Measurements from ENCODE around the gene CDC25A. TPM values are rescaled to one million over a fixed set of nuclear protein-coding genes. Genes with fewer than 3 reads are reported as not detected.

The CDC25A gene
- total and polyA plus RNA-seq, 7 experiments from 2014 or later: 0.61 to 20.7 TPM; not detected in 5

DNA sequence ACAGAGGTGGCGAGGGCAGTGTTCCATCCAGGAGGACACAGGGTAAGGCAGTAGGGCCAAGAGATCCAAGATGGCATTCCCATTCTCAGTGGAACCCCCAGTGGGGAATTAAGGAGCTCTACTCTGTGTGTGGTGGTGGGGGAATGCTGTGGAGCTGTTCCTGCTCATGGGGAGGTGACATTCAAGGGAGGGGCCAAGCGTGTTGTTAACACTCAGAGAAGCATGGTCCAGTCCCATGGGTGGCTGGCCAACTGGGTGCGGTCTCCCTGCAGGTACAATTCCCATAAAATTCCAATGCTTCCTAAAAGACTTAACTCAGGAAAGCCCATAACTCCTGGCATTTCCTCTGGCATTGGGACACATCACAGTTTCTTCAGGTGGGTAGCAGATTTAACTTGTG is 37.4 kb upstream of the CDC25A start:
- Histone ChIP-seq H3K27ac (ENCODE audit: low read depth, low read length) (no peak overlapping the region), H3K27me3 (ENCODE audit: control insufficient read depth in 2 of 2, insufficient read depth in 2 of 2, low read length in 2 of 2) (no peaks in the 10 kb centered on the region), H3K4me3 (ENCODE audit: low read length) (no peak overlapping the region), H3K4me1 (ENCODE audit: control insufficient read depth in 2 of 2, insufficient read depth in 2 of 2, low read length in 2 of 2) (no peaks in the 10 kb centered on the region), H3K36me3 (ENCODE audit: control insufficient read depth in 2 of 3, insufficient read depth in 3 of 3, low read length in 3 of 3) (no peaks in the 10 kb centered on the region), H3K9me3 (ENCODE audit: control insufficient read depth in 2 of 3, low read length in 3 of 3) (no peaks in the 10 kb centered on the region)
- intact Hi-C loops (cut with micrococcal nuclease): no loop called here
- CTCF ChIA-PET: no interaction called here
- Mint-ChIP-seq H3K9me3 (peaks cover 0 to 2% (median 0%) of the 10 kb centered on the region in 11 donors), H3K4me3 (no peak overlapping the region), H3K36me3 (no peaks in the 10 kb centered on the region), H3K27ac (no peak overlapping the region), H3K4me1 (peaks cover 4 to 9% (median 6%) of the 10 kb centered on the region in 7 donors), H3K27me3 (peaks cover 0 to 9% (median 4%) of the 10 kb centered on the region in 5 donors)
- DNase-seq: no peak
- no peak for ATAC-seq
- POLR2A ChIA-PET: interaction anchor here (0.6 to 0.7 kb wide), 2 partner anchors 18 to 384 kb away, joined by 3 read pairs; partner anchors contain the start of gene UQCRC1

DNA sequence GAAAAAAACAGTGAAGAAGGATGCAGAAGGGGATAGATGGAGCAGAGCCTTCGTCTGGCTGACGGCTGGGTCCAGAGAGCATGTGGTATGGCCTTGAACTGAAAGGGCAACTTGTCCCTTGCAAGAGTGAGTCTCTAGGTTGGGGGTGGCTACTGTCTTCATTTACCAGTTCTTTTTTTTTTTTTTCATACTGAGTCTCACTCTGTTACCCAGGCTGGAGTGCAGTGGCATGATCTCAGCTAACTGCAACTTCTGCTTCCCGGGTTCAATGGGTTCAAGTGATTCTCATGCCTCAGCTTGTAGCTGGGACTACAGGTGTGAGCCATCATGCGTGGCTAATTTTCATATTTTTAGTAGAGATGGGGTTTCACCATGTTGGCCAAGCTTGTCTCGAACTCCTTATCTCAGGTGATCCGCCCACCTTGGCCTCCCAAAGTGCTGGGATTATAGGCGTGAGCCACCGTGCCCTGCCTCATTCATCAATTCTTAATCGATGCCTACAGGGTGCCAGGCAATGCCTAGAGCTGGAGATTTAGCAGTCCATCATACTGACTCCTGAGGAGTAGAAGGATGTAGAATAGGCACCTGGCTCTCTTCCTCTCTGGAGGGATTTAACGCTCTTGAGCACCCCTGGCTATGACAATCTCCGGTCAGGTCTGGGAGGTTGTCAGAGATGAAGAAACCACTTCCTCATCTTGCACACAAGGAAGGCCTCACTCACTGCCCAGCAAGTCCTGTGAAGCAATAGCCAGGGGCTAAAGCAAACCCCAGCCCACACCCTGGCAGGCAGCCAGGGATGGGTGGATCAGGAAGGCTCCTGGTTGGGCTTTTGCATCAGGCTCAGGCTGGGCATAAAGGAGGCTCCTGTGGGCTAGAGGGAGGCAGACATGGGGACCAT is 34.6 kb upstream of the CDC25A start, which contains the start of gene CAMP:
Gene CAMP (plus strand): TSS at position 880 of the 898 bp plus-strand sequence. CDS start 17 bp downstream, at position 897.
- DNase-seq: peak in 1 of 9 donors; percentile 36
- peak; percentile 89 for ATAC-seq
- Mint-ChIP-seq H3K9me3 (peaks cover 0 to 2% (median 0%) of the 10 kb centered on the region in 11 donors), H3K27me3 (peaks cover 0 to 13% (median 4%) of the 10 kb centered on the region in 5 donors), H3K36me3 (no peaks in the 10 kb centered on the region), H3K27ac (no peak within 1 kb of the TSS), H3K4me3 (no peak within 1 kb of the TSS), H3K4me1 (peaks cover 4 to 9% (median 6%) of the 10 kb centered on the region in 7 donors)
- intact Hi-C loops (cut with micrococcal nuclease): no loop called here
- no peak within 1 kb of the TSS for H3K4me3 ChIP-seq (ENCODE audit: low read length)
- H3K36me3 ChIP-seq (ENCODE audit: control insufficient read depth in 2 of 3, insufficient read depth in 3 of 3, low read length in 3 of 3): no peaks in the 10 kb centered on the region
- H3K27ac ChIP-seq (ENCODE audit: low read depth, low read length): no peak within 1 kb of the TSS
- H3K27me3 ChIP-seq (ENCODE audit: control insufficient read depth in 2 of 2, insufficient read depth in 2 of 2, low read length in 2 of 2): no peaks in the 10 kb centered on the region
- H3K9me3 ChIP-seq (ENCODE audit: control insufficient read depth in 2 of 3, low read length in 3 of 3): no peaks in the 10 kb centered on the region
- no peaks in the 10 kb centered on the region for H3K4me1 ChIP-seq (ENCODE audit: control insufficient read depth in 2 of 2, insufficient read depth in 2 of 2, low read length in 2 of 2)
- ChIA-PET POLR2A (no interaction called here), CTCF (no interaction called here)

DNA sequence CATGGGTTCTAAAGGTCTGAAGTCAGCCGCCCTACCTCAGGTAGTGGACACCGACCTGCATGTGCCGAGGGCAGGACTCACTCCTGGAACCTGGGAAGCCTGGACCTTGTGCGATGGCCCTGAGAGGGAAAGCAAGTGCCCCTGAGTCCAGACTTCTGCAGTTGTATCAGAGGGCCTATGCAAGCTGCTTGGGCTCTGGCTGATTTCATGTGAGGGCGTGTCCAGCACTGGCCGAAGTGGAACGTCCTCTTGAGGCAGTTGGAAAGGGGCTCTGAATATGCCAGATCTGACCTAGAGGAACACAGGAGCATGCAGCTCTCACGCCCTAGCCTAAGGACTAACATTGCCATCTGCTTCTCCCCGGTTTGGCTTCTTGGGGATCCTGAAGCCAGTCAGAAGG is 32.5 kb upstream of the CDC25A start:
- H3K27ac ChIP-seq (ENCODE audit: low read depth, low read length): no peak overlapping the region
- no peak for ATAC-seq

DNA sequence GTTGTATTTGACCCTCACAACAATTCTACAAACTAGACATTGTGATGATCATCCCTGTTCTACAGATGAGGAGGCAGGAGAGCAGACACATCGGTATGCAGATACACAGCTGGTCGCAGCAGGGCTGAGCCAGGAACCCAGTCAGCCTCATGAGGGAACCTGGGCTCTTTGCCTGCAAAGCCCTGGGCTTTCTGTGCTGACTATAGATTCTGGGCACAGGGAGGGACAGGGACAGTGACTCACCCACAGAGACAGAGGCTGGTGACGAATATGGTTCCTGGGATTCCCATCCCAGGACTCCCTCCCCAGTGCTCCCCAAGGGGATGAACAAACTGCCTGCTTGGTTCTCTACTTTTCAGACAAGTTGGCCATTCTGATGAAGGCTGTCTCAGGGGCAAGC is 31.3 kb upstream of the CDC25A start:
- POLR2A ChIA-PET: no interaction called here
- Mint-ChIP-seq H3K4me3 (no peak overlapping the region), H3K36me3 (no peaks in the 10 kb centered on the region)

More for the DNA sequence above, 32.5 kb upstream of the CDC25A start:
- Histone ChIP-seq H3K4me3 (ENCODE audit: low read length) (no peak overlapping the region), H3K27me3 (ENCODE audit: control insufficient read depth in 2 of 2, insufficient read depth in 2 of 2, low read length in 2 of 2) (no peaks in the 10 kb centered on the region), H3K4me1 (ENCODE audit: control insufficient read depth in 2 of 2, insufficient read depth in 2 of 2, low read length in 2 of 2) (no peaks in the 10 kb centered on the region), H3K9me3 (ENCODE audit: control insufficient read depth in 2 of 3, low read length in 3 of 3) (no peaks in the 10 kb centered on the region), H3K36me3 (ENCODE audit: control insufficient read depth in 2 of 3, insufficient read depth in 3 of 3, low read length in 3 of 3) (no peaks in the 10 kb centered on the region)
- Mint-ChIP-seq H3K9me3 (peaks cover 0 to 2% (median 0%) of the 10 kb centered on the region in 11 donors), H3K4me3 (no peak overlapping the region), H3K27me3 (peaks cover 0 to 9% (median 4%) of the 10 kb centered on the region in 5 donors), H3K4me1 (peaks cover 0 to 4% (median 0%) of the 10 kb centered on the region in 7 donors), H3K27ac (no peak overlapping the region), H3K36me3 (no peaks in the 10 kb centered on the region)
- POLR2A ChIA-PET: no interaction called here
- no peak for DNase-seq
- intact Hi-C loops (cut with micrococcal nuclease): no loop called here
- CTCF ChIA-PET: no interaction called here

DNA sequence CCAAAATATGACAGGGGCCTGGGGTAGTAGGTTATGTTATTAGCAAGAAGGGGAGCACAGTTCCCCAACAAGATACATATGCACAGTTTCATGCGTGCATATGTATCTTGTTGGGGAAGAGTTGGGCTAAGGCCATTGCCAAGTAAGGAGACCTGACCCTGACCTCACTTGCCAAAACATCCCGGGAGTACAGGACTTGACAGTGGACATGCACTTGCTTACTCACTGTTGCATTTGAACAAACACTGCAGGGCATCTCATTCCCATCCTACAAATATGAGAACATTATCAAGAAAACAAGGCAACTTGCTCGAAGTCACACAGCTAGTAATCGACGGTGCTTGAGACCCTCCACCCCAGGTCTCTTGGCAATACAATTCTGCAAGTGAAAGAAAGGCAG is 30.3 kb upstream of the CDC25A start:
- Mint-ChIP-seq H3K27ac (peak overlapping the region in 1 of 9 donors; percentile 17), H3K4me1 (peaks cover 0 to 4% (median 0%) of the 10 kb centered on the region in 7 donors), H3K27me3 (peaks cover 0 to 7% (median 0%) of the 10 kb centered on the region in 5 donors), H3K4me3 (no peak overlapping the region), H3K36me3 (no peaks in the 10 kb centered on the region), H3K9me3 (peaks cover 0 to 2% (median 0%) of the 10 kb centered on the region in 11 donors)
- intact Hi-C loops (cut with micrococcal nuclease): no loop called here
- CTCF ChIA-PET: interaction anchor here (0.6 kb wide), 1 partner anchor 1472 kb away, joined by 3 read pairs; no protein-coding TSS in a partner anchor
- no peaks in the 10 kb centered on the region for H3K9me3 ChIP-seq (ENCODE audit: control insufficient read depth in 2 of 3, low read length in 3 of 3)
- no peak overlapping the region for H3K27ac ChIP-seq (ENCODE audit: low read depth, low read length)
- no peaks in the 10 kb centered on the region for H3K36me3 ChIP-seq (ENCODE audit: control insufficient read depth in 2 of 3, insufficient read depth in 3 of 3, low read length in 3 of 3)
- H3K4me3 ChIP-seq (ENCODE audit: low read length): no peak overlapping the region
- DNase-seq (no peak), ATAC-seq (no peak)
- POLR2A ChIA-PET: no interaction called here
- H3K27me3 ChIP-seq (ENCODE audit: control insufficient read depth in 2 of 2, insufficient read depth in 2 of 2, low read length in 2 of 2): no peaks in the 10 kb centered on the region
- no peaks in the 10 kb centered on the region for H3K4me1 ChIP-seq (ENCODE audit: control insufficient read depth in 2 of 2, insufficient read depth in 2 of 2, low read length in 2 of 2)

More for the DNA sequence above, 31.3 kb upstream of the CDC25A start:
- CTCF ChIA-PET: no interaction called here
- no peak overlapping the region for H3K27ac ChIP-seq (ENCODE audit: low read depth, low read length)
- no peak overlapping the region for H3K27ac Mint-ChIP-seq
- H3K4me1 Mint-ChIP-seq: peaks cover 0 to 4% (median 0%) of the 10 kb centered on the region in 7 donors
- peaks cover 0 to 2% (median 0%) of the 10 kb centered on the region in 11 donors for H3K9me3 Mint-ChIP-seq
- no peaks in the 10 kb centered on the region for H3K36me3 ChIP-seq (ENCODE audit: control insufficient read depth in 2 of 3, insufficient read depth in 3 of 3, low read length in 3 of 3)
- H3K4me1 ChIP-seq (ENCODE audit: control insufficient read depth in 2 of 2, insufficient read depth in 2 of 2, low read length in 2 of 2): no peaks in the 10 kb centered on the region
- peaks cover 0 to 9% (median 0%) of the 10 kb centered on the region in 5 donors for H3K27me3 Mint-ChIP-seq
- no peak for DNase-seq
- H3K4me3 ChIP-seq (ENCODE audit: low read length): no peak overlapping the region
- ATAC-seq: no peak
- no peaks in the 10 kb centered on the region for H3K27me3 ChIP-seq (ENCODE audit: control insufficient read depth in 2 of 2, insufficient read depth in 2 of 2, low read length in 2 of 2)
- no peaks in the 10 kb centered on the region for H3K9me3 ChIP-seq (ENCODE audit: control insufficient read depth in 2 of 3, low read length in 3 of 3)
- intact Hi-C loops (cut with micrococcal nuclease): no loop called here

DNA sequence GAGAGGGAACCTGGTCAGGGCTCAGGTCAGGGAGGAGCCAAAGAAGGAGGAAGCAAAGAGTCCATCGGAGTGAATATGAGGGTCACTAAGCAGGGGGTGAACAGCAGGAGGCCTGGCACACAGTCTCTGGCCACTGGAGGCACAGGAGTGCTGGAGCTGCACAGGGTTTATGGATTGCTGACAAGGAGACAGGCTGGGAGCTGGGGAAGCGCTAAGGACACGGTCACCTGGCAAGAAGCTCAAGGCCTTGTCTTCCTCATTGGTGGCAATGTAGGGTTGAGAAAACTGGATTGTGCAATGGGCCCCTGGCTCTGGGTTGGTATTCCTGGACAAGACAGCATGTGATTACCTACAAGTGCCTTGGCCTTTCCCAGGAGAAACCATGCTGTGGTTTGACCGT is 29.2 kb upstream of the CDC25A start:
- Histone ChIP-seq H3K36me3 (ENCODE audit: control insufficient read depth in 2 of 3, insufficient read depth in 3 of 3, low read length in 3 of 3) (no peaks in the 10 kb centered on the region), H3K27ac (ENCODE audit: low read depth, low read length) (no peak overlapping the region), H3K4me1 (ENCODE audit: control insufficient read depth in 2 of 2, insufficient read depth in 2 of 2, low read length in 2 of 2) (no peaks in the 10 kb centered on the region), H3K9me3 (ENCODE audit: control insufficient read depth in 2 of 3, low read length in 3 of 3) (no peaks in the 10 kb centered on the region), H3K4me3 (ENCODE audit: low read length) (no peak overlapping the region), H3K27me3 (ENCODE audit: control insufficient read depth in 2 of 2, insufficient read depth in 2 of 2, low read length in 2 of 2) (no peaks in the 10 kb centered on the region)
- Mint-ChIP-seq H3K27ac (no peak overlapping the region), H3K9me3 (peaks cover 0 to 2% (median 0%) of the 10 kb centered on the region in 11 donors), H3K36me3 (no peaks in the 10 kb centered on the region), H3K4me3 (no peak overlapping the region), H3K4me1 (peaks cover 0 to 4% (median 0%) of the 10 kb centered on the region in 7 donors), H3K27me3 (peaks cover 0 to 7% (median 0%) of the 10 kb centered on the region in 5 donors)
- ChIA-PET CTCF (no interaction called here), POLR2A (no interaction called here)
- intact Hi-C loops (cut with micrococcal nuclease): no loop called here
- no peak for ATAC-seq
- no peak for DNase-seq

All from naive thymus-derived CD4-positive, alpha-beta T cell (primary cell).